HEK293T (cell line): ENCODE measurements around the gene CEACAM19.

Source experiments
- BHLHE40 ChIP-seq: fragments of 450-650 bp; IDR thresholded peaks from 2 replicates; pipeline ENCODE4 v1.6.1; 2016; ENCODE audit warnings: mild to moderate bottlenecking, moderate library complexity, borderline replicate concordance
- ELF4 ChIP-seq: fragments of 450-650 bp; IDR thresholded peaks from 2 replicates; pipeline ENCODE4 v1.6.1; 2017; ENCODE audit warnings: antibody characterized with exemption
- FOXA1 ChIP-seq: fragments of 450-650 bp; IDR thresholded peaks from 2 replicates; pipeline ENCODE4 v1.6.1; 2016; ENCODE audit warnings: mild to moderate bottlenecking
- FOXK2 ChIP-seq: fragments of 450-650 bp; IDR thresholded peaks from 2 replicates; pipeline ENCODE4 v1.6.1; 2016; ENCODE audit warnings: mild to moderate bottlenecking
- FOXM1 ChIP-seq: fragments of 450-650 bp; IDR thresholded peaks from 2 replicates; pipeline ENCODE4 v1.6.1; 2017; ENCODE audit warnings: mild to moderate bottlenecking, borderline replicate concordance
- NFRKB ChIP-seq: fragments of 450-650 bp; IDR thresholded peaks from 2 replicates; pipeline ENCODE4 v1.6.1; 2016; ENCODE audit warnings: mild to moderate bottlenecking, moderate library complexity
- SP1 ChIP-seq: fragments of 450-650 bp; IDR thresholded peaks from 2 replicates; pipeline ENCODE4 v1.6.1; 2017
- SUZ12 ChIP-seq: fragments of 450-650 bp; IDR thresholded peaks from 2 replicates; pipeline ENCODE4 v1.6.1; 2016; ENCODE audit warnings: mild to moderate bottlenecking
- TARDBP ChIP-seq: fragments of 450-650 bp; IDR thresholded peaks from 2 replicates; pipeline ENCODE4 v1.6.1; 2016
- TF ChIP-seq, protein P1 (sequence below): fragments of 450-650 bp; IDR thresholded peaks from 2 replicates; pipeline ENCODE4 v1.6.1; 2016

DNA sequence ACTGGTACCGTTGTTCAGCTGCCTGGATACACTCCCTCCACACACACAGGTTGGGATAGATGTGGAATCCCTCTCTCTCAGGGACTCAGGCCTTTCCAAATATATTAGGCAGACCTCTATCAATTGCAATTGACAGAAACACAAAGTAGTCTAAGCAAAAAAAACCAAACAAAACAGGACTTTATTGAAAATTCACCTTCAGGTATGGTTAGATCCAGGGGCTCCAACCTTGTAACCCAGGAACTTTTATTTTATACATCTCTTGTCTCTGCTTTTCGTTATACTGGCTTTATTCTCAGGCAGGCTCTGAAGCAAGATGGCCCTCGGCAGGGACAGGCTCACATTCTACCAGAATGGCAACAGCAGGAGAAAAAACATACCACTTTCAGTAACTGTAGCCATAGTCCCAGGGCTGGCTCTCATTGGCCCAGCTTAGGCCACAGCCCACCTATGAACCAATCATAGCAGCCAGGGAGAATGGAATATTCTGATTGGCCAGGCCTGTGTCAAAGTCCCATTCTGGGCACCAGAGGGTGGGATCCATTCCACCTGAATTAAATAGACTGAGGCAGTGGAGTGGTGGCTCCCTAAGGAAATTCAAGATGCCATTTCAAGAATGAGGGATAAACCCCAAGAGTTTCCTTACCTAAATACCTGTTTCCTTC is 13.1 kb upstream of the CEACAM19 start:
- TF ChIP-seq, protein P1, sequence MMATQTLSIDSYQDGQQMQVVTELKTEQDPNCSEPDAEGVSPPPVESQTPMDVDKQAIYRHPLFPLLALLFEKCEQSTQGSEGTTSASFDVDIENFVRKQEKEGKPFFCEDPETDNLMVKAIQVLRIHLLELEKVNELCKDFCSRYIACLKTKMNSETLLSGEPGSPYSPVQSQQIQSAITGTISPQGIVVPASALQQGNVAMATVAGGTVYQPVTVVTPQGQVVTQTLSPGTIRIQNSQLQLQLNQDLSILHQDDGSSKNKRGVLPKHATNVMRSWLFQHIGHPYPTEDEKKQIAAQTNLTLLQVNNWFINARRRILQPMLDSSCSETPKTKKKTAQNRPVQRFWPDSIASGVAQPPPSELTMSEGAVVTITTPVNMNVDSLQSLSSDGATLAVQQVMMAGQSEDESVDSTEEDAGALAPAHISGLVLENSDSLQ = no peak
- TF ChIP-seq FOXM1 (no peak), TARDBP (no peak), SP1 (no peak), NFRKB (no peak), FOXA1 (no peak), ELF4 (no peak), SUZ12 (no peak), FOXK2 (no peak), BHLHE40 (no peak)
